GM21529 (cell line): ENCODE data around the gene KLHL14.

Experiments
- ATAC-seq: cut with Tn5 transposase; IDR thresholded peaks from one replicate; pipeline ENCODE4 v1.9.1; 2021; ENCODE audit not compliant: unreplicated experiment

The KLHL14 gene

GRCh38 chr18:32770666-32771168 lies 2.1 kb downstream of the KLHL14 start:
- ATAC-seq, result no peak

- ATAC-seq, result no peak
Measured at GRCh38 chr18:32770054-32770665, 2.7 kb downstream of the KLHL14 start.

- no peak for ATAC-seq
Measured at GRCh38 chr18:32769586-32770053, 3.2 kb downstream of the KLHL14 start.

DNA sequence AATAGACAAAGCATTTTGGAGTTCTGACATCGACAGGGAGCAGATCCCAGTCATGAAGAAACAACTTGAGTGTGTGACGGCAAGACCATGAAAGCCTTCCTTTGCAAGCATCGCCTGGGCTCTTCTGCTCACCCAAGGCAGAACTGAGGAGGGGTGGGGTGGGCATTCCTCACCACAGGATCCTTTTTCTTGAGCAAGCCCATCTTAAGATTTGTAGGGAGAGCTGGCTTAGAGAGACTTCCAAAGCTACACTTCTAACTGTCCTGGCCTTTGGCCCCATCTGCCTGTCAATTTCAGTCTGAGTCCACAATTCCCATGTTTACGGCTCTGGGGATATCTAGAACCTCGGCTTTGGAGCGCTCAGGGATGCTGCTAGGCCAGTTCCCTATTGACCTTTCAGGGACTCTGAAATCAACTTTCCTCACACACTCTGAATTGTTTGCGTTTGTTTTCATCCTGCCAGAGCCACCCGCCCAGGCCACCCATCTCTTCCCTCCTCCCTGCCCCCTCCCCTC lies 3.7 kb downstream of the KLHL14 start:
- no peak for ATAC-seq

DNA sequence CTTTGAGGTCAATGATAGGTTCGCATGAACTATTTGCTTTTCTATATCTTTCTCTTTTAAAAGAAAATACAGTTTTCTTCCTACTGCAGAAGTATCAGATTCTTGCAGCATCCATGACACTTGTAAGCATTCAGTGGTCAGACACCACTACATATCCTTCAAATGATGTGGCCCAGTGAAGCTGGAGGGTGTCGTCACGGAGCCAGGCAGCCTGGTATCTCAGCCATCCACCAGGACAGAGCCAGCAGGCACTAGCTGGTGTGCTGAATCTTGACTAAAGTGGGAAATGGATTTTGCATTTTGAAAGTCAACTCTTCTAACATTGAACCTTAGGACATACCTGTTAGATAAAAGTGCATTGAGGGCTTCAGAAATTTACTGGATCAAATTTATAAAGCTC lies 5.4 kb downstream of the KLHL14 start:
- ATAC-seq, result no peak

- ATAC-seq, result no peak
Measured at GRCh38 chr18:32764611-32765244, 8.1 kb downstream of the KLHL14 start.

DNA sequence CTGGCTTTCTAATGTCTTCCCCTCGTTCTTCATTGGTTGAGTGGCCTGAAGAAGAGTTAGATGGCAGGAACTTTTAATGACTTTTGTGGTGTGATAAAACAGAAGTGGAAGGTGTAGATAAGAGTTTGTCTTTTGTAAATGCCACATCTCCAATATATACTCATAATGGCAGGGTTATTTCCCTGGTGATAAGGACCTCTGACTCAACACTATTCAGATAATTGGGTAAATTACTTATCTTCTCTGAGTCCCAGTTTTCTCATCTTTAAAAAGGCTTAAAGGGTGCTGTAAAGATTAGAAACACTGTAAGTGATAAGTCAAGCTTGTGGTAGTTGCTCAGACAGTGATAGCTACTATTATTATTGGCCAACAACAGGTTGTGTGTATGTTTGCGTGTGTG lies 9.5 kb downstream of the KLHL14 start:
- ATAC-seq, result no peak

DNA sequence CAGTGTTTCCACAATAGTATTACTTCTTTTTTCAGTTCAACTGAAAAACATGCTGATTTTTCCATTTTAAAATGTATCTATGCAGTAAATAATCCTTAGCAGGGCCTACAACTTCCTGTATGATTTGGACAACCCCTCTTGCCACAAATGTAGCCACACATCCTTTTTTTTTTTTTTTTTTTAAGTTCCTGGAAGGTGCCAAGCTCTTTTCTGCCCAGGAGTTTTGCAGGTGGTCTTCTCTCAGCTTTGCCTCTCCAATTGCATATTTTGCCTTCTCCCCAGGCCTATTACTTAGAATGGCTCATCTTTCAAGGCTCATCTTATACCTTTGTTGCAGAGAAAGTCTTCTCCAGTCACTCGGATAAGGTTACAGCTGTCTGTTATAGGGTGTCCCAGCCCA lies 11.6 kb downstream of the KLHL14 start:
- ATAC-seq, result no peak

DNA sequence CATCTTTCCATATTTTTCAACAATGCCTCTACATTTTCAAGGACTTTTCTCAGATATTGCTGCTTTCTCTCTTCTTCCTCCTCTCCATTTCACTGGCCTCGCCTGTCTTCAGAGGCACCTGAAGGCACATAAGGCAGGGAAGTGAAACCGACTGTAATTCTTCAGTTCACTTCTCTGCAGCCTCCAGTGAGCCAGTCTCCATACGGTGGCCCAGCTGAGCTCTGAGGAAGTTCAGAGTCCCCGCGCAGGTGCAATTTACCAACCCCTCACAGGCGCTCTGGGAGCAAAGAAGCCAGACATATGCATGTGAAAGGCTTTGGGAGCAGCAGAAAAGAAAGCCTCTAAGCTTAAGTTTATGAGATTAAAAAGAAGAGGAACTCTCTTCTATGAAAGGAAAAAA lies 12.4 kb downstream of the KLHL14 start:
- ATAC-seq, result peak; percentile 100

DNA sequence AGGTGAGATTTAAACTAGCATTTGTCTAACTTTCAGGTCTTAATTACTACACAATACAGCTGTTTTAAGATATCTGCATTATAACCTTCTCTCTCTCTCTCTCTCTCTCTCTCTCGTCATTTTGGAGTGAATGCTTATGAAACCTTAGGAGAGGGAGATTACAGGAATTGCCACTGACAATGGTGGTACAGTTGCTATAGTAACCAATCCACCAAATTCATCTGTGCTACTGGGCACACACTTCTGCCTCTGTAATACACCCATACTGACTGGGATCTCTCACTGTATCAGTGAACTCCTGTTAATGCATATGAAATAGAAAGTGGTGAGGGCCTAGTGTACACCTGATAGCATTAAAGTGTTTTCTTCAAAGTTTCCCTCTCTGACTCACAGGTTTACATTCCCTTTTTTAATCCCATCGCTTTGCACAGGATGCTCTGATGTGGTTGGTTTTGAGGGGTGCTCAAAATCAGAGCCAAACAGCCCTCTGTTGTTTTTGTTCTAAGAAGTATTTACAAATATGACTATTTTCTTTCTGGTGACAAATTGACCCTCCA lies 13.1 kb downstream of the KLHL14 start:
- ATAC-seq, result no peak

GRCh38 chr18:32754508-32755263 lies 18.1 kb downstream of the KLHL14 start:
- no peak for ATAC-seq

- no peak for ATAC-seq
Measured at GRCh38 chr18:32753656-32754260, 19.1 kb downstream of the KLHL14 start.

- ATAC-seq, result no peak
Measured at GRCh38 chr18:32750328-32750727, 22.5 kb downstream of the KLHL14 start.

- no peak for ATAC-seq
Measured at GRCh38 chr18:32749809-32750208, 23.0 kb downstream of the KLHL14 start.

- no peak for ATAC-seq
Measured at GRCh38 chr18:32742579-32742978, 30.2 kb downstream of the KLHL14 start.

DNA sequence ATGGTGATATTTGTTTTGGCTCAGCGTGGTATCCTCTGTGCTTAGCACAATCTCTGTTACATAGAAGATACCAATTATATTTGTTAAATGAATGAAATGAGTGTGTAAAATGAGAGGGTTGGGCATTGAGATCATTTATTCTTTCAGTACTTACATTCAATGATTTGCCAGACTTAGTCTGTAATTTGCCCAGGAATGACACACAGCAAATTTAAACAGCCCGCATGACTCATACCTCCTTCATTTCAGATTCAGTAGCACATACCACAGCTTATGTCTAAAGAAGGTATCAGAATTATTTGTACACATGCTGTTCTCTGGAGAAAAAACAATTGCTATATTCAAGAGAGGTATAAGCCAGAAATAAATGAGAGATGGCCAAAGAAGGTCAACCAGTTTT lies 37.0 kb downstream of the KLHL14 start:
- no peak for ATAC-seq

GRCh38 chr18:32734442-32734841 lies 38.4 kb downstream of the KLHL14 start:
- no peak for ATAC-seq

DNA sequence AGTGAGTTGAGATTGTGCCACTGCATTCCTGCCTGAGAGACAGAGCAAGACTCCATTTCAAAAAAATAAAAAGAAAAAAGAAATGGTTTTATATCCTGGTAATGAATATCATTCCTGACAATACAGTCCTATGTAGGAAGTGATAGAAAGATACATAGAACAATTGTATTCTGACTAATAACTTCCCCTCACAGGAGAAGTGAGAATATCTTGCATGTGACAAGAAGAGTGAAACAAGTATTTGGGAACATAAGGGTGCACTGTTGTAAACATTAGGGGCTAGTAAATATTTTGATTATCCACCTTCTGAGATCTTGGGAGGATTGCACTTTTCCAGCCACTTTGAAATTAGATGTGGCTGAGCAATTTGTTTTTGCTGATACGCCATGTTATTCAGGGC lies 40.7 kb downstream of the KLHL14 start:
- ATAC-seq, result no peak

GRCh38 chr18:32730620-32731091 lies 42.2 kb downstream of the KLHL14 start:
- ATAC-seq, result peak; percentile 97

GRCh38 chr18:32730068-32730467 lies 42.8 kb downstream of the KLHL14 start:
- no peak for ATAC-seq
